Stimulated activated CD8-positive, alpha-beta memory T cell treated with anti-CD3 and anti-CD28 coated beads, Interleukin-4, amount 100 ng/mL, for 1 hour (primary cell): ENCODE data around the gene SLC6A6.
"Not testable (repeated sequence)": the region's sequence is repeated elsewhere in the genome, so short reads cannot be mapped to it uniquely, and the experiment has no call there.

ENCODE experiments used
- DNase-seq, 2 donors: peaks; one replicate each; pipeline ENCODE4 v3.0.0-alpha.2; 2020; ENCODE audit warnings: low read depth in 2 of 2, low spot score in 1 of 2

Gene SLC6A6

DNA sequence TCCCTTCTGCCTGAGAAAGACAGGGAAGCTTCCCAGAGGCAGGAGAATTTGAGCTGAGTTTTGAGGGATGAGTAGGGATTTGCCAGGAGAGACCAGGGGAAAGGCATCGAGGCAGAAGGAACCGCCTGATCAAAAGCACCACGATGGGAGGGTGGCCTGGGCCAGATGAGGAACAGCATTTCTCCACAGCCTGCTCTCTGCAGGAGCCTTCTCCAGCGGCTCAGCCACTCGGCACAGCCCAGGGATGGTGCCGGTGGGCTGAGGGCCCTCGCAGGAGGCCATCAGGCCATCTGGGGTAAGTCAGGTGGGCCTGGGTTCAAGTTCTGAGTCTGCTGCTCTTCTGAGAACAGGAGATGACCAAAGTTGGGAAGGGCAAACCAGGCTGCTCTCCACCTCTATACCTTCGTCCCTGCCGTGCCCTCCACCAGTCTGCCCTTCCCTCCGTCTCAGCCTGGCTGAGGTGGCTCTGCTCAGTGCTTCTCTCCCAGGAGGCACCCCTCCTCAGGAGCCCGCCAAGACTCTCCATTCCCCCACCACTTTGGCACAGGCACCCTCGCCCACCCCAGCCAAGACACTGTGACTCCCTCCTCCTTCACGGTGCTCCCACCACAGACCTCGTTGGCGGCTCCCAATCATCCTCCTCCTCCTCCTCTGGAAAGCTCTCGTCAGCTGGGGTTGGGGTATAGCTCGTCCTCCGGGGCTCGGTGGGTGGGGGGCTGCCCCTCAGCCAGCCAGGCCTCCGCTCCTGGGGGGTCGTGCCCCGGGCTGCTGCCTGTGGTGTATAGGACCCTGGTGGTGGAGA lies 102.8 kb downstream of the SLC6A6 start:
- no peak for DNase-seq

DNA sequence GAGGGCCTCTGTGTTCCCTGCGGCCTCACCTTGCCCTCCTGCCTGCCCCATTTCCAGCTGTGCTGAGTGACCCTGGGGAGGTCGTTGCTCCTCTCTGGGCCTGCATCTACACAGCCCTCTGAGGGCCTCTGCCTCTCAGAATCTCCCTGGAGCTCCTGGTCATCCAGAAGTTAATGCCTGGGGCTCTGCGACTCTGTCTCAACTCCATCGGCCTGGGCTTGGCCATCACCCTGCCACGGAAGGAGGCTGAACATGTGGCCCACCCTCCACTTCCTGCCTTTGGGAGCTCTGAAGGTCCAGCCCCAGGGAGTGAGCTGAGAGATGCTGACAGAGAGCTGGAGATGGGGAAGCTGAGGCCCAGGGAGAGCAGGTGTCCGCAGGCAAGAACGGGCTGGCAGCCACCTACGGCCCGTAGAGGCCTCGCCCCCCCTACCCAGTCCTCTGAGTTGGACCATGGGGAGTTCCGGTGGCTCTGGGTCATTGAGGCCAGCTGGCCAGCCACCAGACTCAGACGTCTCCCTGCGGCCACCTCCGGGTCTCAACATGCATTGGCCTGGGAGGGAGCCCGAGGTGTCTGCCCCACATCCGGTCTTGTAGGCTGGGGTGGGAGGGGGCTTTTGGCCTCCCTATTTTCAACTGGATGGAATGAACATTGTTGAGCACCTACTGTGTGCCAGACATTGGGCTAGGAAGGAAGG lies 103.5 kb downstream of the SLC6A6 start:
- no peak for DNase-seq

DNA sequence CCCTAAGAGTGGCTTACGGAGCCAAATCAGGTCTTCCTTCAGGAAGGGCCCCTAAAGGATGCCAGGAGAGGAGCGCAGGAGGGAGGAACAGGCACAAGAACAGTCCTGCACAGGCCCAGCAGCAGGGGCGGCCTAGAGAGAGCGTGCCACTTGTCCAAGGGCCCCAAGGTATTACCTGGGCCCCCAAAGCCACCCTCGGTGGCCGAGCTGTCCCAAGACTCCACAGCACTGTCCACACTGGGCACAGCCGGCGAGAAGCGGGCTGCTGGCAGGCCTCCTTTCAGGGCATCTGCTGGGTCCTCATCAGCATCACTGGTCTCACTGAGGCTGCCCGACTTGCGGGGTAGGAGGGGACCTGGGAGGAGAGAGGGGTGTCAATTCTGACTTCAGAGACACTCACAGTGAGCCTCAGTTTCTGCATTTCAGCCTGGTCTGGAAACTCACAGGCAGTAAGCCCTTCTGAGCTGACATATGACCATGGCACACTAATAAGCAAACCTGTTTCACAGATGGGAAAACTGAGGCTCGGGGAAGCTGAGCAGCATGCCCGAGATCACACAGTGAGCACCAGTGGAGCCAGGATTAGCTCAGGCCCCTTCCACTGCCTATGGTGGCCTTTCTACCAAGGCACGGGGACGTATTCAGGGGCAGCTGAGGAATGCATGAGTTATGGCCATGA lies 104.4 kb downstream of the SLC6A6 start:
- DNase-seq: no peak

DNA sequence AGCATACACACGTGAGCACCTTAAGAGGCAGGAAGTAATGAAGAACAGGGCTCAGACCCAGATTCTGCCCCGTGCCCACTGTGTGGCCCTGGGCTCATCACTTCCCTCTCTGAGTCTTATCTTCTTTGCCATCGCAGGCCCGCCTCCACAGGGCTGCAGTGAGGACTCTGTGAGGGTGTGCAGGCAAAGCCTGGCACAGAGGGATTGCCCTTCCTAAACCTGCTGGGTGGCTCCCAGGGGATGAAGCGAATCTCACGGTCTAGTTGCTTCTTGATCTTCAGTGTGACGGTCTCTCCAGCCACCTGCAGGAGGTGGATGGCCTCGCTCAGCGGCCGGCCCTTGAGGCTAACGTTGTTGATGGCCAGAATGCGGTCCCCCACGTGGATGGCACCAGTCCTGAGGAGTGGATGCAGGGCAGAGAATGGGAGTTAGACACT lies 104.9 kb downstream of the SLC6A6 start:
- no peak for DNase-seq

DNA sequence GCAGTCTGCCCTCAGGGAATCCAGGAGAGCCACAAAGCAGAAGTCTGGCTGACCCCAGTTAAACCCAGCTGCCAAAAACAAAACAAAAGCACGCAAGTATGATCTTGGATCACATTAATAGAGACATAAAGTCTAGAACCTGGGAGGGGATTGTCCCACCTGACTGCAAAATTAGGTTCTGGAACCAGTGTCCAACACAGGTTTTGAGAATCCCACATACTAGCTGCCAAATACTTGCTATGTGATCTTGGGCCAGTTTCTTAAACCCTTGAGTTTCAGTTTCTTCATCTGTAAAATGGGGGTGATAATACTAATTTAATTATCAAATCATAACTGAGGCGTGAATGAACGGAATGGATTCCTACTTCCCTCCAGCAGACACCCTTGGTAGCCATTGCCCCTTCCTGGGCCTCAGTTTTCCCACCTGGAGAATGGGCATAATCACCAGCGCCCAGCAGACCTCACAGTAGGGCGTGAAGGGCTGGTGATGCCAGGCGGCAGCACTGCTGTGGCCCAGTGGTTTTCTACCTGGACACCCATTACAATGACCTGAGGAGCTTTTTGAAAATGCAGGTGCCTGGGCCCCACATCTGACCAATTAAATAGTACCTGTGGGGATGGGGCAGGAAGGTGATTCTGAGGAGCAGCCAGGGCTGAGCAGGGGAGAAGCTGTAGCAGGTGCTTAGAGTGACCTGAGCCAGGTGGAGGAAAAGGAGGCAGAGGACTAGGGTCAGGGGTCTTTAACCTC lies 105.5 kb downstream of the SLC6A6 start:
- no peak for DNase-seq

DNA sequence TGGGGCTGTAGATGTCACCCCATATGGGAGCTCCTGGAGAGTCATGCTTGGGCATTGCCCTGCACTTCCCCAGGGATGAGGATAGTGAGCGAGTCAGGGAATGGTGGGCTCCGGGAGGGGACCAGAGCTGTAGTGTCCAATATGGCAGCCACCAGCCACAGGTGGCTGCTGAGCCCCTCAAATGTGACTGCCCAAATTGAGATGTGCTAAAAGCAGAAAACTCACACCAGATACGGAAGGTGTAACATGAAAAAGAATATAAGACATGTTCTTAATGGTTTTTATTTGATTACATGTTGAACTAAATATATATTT lies 106.1 kb downstream of the SLC6A6 start:
- no peak for DNase-seq

DNA sequence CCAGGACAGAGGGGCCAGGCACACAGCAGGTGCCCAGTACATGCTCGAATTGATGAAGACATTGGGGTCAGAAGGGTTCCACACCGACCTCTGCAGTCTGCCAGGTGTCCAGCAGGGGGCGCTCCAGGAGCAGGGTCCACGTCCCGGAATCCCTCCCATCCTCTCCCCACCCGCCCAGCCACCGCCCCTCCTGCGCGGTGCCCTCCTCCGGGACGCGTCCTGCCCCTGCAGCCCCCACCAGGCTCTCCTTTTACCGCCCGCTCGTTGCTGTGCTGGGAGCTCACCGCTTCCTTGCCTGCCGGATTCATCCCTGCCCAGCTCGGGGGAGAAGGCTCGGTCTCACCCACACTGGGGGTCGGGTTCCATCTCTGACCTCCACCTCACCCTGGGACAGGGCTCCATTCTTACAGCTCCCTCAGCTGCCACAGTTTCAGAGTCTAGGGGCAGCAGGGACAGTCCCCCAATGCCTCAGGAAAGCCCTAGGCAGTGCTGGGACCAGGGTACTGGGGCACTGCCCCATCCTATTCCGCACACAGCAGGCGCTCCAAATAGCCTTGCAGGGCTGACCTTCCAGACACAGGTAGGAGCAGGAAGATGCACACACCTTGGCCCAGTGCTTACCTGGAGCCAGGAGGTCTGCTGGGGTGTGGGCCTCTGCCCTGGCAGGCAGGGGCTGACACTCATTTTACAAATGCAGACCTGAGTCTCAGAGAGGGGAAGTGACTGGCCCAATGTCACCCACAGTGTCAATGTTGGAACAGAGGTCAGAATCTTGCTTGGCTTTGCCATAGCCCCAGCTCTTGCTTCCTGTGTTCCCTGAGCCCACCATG lies 106.8 kb downstream of the SLC6A6 start:
- DNase-seq: peak; percentile 36 to 63

DNA sequence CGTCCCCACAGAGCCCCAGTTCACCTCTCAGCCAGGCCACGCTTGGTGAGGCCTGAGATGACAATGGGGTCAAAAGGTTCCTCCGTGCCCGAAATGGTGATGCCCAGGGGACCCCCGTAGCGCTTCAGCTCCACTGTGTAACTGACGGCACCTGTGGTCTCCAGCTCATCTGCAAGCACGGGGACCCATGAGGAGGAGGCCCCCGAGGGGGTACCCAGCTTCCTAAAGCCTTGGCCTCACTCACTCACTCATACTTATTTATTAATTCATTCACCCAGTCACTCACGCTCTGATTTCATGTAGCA lies 107.3 kb downstream of the SLC6A6 start:
- DNase-seq: no peak

DNA sequence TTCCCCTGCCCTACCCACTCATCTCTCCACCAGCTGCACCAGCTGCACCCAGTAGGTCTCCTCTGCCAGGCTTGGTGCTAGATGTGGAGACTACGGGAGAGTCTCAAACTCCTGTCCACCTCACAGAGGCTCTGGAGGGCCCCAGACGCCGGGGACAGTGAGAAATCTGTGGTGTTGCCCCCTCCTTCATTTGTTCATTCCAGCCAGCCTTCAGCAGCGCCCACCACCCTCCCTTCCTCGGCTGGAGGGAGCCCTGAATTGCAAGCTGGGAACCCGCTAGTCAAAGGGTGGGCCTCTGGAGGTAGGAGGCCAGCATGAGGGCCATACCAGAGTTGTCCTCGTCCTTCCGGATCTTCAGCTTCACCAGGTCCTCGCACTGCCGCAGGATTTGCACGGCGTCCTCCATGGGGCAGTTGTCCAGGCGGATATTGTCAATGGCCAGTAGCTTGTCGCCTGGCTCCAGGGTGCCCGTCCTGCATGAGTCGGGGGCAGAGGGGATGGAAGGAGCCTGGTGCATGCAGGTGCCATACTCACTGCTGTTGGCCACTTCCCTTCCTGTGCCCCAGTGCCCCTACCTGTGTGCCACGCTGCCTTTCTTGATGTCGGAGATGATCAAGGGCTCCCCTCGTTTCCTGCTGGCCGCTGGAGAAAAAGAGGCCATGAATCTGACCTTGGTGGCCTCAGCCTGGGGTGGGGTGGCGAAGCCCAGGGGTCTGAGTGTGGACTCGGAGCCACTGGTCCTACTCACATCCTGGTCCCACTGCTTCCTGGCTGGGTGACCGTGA lies 108.6 kb downstream of the SLC6A6 start:
- no peak for DNase-seq

DNA sequence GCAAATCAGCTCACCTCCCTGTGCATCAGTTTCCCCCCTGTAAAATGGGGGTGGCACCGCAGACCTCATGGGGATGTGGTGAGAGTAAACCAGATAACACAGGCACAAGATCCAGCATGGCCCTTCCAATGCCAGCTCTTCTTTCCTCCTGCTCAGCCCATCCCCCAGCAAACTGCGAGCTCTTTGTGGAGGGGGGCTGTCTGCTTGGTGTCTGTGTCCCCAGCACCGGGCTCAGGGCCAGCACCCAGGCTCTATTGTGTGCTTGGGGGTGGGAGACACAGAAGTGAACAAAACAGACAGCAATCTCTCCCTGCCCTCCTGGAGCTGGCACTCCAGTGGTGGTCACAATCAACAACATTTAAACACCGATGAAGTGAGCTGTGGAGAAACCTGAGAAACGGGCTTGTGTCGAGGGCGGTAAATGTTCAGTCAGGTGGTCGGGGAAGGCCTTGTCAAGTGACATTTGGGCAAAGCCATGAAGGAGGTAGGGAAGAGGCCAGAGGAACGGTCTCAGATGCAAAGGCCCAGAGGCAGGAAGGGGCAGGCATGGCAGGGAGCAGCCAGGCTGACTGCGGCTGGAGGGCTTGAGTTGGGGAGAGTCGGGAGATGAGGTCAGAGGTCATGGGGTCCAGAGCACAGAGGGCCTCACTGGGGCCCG lies 109.3 kb downstream of the SLC6A6 start:
- no peak for DNase-seq

DNA sequence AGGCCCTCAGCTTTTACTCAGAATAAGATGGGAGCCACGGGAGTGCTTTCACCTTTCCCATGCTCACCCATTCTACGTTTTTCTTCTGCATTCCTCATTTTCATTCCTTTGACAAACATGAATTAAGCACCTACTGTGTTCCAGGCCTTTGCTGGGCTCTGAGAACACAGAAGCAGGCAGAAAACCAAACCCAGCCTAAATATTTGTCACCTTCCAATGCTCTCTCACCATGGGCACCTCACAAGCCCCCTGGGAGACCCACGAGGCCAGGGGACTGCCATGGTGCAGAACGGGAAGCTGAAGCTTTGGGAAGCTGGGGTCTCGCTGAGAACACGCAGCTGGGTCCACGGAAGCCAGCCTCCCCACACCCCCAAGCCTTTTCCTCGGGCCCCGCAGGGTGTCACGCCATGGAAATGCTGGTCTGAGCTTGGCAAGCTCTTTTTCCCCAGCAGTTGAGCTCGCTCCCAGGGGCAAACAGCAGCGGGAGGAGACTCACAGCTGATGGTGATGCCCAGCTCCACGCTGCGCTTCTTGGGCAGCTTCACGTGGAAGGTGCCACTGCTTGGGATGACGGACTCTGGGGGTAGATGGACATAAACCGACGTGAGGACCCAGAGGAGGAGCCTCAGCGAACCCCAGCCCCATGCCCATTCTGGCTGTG lies 110.0 kb downstream of the SLC6A6 start:
- no peak for DNase-seq

DNA sequence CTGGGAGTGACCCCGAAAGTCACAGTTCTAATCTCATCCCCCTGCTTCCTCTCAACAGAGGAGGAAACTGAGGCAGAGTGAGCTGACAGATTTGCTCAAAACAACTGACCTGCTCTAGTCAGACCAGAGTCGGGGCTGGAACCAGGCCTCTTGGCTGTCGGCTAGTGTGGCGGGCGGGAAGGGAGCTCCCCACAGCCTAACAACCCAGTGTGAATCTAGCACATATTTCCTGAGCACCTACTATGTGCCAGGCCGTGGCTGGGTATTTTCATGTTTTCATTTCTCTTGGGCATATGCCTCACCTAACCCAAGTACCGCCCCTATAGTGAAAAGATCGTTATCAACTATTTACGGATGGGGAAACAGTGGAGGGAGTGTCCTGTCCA lies 110.5 kb downstream of the SLC6A6 start:
- no peak for DNase-seq

DNA sequence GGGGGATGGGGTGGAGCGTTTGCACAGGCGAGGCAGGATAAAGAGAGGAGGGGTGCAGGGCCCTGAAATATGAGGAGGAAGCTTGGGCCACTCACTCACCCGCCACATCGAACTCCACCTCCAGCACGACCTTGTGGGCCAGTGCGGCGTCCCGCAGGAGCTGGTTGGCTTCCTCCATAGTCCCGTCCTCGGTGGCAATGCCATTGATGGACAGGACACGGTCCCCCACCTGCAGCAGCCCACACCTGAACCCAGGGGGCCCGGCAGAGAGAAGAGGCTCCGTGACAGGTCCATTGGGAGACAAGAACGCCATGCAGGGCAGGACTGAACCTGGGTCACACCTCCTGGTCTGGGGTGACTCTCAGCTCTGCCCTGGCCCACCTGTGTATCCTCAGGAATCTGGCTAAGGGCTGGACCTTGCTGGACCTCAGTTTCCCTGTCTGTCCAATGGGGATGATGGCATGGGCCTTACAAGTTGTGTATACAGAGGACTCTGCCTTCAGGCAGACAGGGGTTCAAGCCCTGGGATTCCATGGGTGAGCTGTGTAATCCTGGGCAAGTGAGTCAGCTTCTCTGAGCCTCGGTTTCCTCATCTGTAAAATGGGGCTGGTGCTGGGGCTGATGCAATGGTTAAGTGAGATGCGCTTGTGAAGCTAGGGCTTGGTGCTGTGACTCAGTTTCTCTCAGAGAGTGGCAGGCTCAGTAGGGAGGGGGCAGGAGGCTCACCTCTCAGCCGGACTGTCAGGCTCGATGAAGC lies 111.3 kb downstream of the SLC6A6 start:
- DNase-seq: no peak

DNA sequence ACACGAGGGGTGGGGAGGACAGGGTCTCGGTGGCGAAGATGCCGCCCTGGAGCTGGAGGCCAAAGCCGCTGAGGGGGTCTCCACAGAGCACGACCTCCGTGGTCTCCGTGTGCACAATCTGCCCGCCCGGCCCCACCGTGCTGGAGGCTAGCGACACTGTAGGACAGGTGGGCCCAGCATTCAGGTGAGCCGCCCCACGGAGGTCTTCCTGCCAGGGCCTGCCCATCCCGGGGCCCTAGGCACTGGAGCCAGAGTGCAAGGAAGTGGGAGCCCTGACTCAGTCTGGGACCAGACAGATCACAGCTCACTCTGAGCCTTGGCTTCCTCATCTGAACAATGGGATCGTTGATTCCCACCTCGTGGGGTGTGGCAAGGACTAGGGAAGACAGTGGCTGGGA lies 111.9 kb downstream of the SLC6A6 start:
- DNase-seq: no peak

DNA sequence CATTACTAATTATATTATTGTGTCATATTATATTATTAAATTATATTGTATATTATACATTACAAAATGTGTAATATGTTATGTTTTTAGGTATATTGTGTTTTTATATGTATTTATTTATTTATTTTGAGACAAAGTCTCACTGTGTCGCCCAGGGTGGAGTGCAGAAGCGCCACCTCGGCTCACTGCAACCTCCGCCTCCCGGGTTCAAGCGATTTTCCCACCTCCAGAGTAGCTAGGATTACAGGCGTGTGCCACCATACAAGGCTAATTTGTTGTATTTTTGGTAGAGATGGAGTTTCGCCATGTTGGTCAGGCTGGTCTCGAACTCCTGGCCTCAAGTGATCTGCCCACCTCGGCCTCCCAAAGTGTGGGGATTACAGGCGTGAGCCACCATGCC lies 113.1 kb downstream of the SLC6A6 start:
- DNase-seq: not testable (repeated sequence)

DNA sequence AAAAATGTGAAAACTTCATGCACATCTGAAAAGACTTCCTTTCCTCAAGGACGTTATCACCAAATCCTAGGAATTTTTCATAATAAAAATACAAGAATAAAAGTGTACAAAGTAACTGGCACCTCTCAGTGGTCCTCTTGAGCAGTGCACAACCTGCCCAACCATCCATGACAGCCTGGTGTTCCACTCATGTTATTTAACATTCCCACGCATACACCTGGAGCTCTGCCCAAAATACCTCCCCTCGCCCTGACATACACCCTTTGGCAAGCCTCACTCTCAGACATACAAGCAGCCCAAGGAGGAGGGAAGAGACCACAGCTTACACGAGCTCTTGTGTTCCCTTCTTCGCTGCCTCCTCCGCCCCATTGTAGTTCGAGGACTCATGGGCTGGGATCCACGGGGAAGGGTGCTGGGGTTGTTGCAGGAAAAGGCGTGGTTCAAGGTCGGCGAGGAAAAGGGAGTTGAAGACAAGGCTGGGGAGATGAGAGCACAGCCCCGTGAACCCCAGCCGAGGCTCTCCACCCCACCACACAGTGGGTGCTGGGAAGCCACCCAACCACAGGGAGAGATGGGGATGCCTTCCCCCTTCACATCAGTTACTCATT lies 114.4 kb downstream of the SLC6A6 start:
- no peak for DNase-seq

DNA sequence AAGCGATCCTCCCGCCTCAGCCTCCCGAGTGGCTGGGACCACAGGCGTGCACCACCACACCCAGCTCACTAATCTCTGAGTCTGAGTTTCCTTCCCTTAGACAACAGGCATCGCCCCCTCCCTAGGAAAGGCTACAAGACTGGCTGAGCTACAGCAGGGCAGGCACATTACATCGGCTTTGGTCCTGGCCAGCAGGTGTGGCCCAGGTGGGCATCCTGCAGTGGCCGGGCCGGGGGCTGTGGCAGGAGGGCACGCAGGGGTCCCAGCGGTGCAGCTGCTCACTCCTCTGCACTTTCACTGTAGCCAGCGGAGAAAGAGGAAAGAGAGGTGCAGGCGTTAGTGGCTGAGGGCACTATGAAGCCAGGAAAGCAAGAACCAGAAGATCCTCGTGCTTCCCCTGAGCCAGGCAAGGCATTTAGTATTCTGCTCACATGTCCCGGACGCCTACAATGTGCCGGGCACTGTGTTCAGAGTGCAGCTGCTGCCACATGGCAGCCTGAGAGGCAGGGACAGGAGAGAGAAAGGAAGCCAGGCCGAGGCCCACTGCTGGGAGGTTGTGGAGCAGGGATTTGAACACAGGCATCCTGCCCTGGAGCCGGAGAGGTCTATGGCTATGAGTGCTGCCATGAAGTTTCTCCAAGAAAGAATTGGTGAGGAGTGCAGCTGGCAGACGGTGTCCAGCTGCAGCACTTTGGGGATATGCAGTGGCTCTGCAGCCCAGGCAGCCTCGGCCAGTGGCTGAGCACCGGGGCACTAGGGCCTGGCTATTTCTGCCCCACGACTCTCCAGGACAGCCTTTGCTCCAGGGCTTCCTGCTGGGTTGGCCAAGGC lies 115.4 kb downstream of the SLC6A6 start:
- no peak for DNase-seq
